Lung (tissue), 12 donors: Measurements from ENCODE around the gene DNAJC8. TPM values are rescaled to one million over a fixed set of nuclear protein-coding genes. Genes with fewer than 3 reads are reported as not detected.

Experiments
- ATAC-seq: fragments of 200-7000 bp; cut with Tn5 transposase; one replicate; pipeline ENCODE4 v1.9.1; 2020; ENCODE audit warnings: moderate number of reproducible peaks; ENCODE audit not compliant: insufficient read depth, low FRiP score
- DNase-seq, 3 donors: peaks; one replicate each; pipeline ENCODE4 v3.0.0-alpha.2; 2013 to 2017
- H3K27ac ChIP-seq, 2 donors: one replicate each; pipeline ENCODE4 v1.5.1; 2013; ENCODE audit warnings: mild to moderate bottlenecking in 2 of 2, moderate library complexity in 2 of 2, control low read depth in 1 of 2, inconsistent platforms in 1 of 2, low read depth in 1 of 2, low read length in 1 of 2
- H3K27me3 ChIP-seq, 3 donors: one replicate each; pipeline ENCODE4 v1.5.1; 2013; ENCODE audit warnings: low read length in 2 of 3; ENCODE audit not compliant: control insufficient read depth in 3 of 3, insufficient read depth in 3 of 3
- H3K36me3 ChIP-seq, 4 donors: one replicate each; pipeline ENCODE4 v1.5.1; 2013; ENCODE audit warnings: low read length in 4 of 4, mild to moderate bottlenecking in 1 of 4, moderate library complexity in 1 of 4; ENCODE audit not compliant: control insufficient read depth in 4 of 4, insufficient read depth in 4 of 4
- H3K4me1 ChIP-seq, 5 donors: one replicate each; pipeline ENCODE4 v1.5.1; 2013; ENCODE audit warnings: low read length in 5 of 5, mild to moderate bottlenecking in 2 of 5, moderate library complexity in 1 of 5; ENCODE audit not compliant: control insufficient read depth in 5 of 5, insufficient read depth in 5 of 5
- H3K4me3 ChIP-seq: one replicate; pipeline ENCODE4 v1.5.1; 2013; ENCODE audit warnings: mild to moderate bottlenecking, control low read depth, moderate library complexity
- H3K9ac ChIP-seq, 2 donors: one replicate each; pipeline ENCODE4 v1.5.1; 2013; ENCODE audit warnings: low read length in 2 of 2, control low read depth in 1 of 2; ENCODE audit not compliant: insufficient read depth in 1 of 2
- H3K9me3 ChIP-seq, 4 donors: one replicate each; pipeline ENCODE4 v1.5.1; 2013; ENCODE audit warnings: low read length in 3 of 4, mild to moderate bottlenecking in 1 of 4, moderate library complexity in 1 of 4; ENCODE audit not compliant: control insufficient read depth in 4 of 4, insufficient read depth in 3 of 4
- WGBS, 2 donors: extraction: QIAGEN DNeasy Blood & Tissue Kit; methylation state at CpG; one replicate each; pipeline ENCODE4 v1.1.7; 2013; 5-methylcytosine and 5-hydroxymethylcytosine counted together
- polyA plus RNA-seq, 2 donors: library from polyadenylated mRNA; stranded (reverse); fragments of 200-250 nt; gene quantifications; one replicate each; pipeline ENCODE4 v1.2.1, GENCODE V29; 2013
- total RNA-seq, 2 donors: library from RNA; depleted of rRNA in 1 of 2; stranded (reverse); fragments of >200 nt in 1 of 2; gene quantifications; one replicate each; pipeline ENCODE4 v1.2.1, GENCODE V29; 2014 to 2021
- TF ChIP-seq, protein P1 (sequence below): IDR thresholded peaks from 2 replicates; pipeline ENCODE4 v1.5.1; 2012; ENCODE audit warnings: mild to moderate bottlenecking; ENCODE audit errors: control extremely low read depth, extremely low read depth
- donor health status: control.
- donor health status: control.
- donor health status: Bipolar disorder and iron deficiency.
- donor health status: healthy.
- donor health status: DM: yes; HTN: yes; CAD: no.

DNAJC8 gene
- total and polyA plus RNA-seq, 4 donors, result 38.9 to 84.0 (median 65.8) TPM

DNA sequence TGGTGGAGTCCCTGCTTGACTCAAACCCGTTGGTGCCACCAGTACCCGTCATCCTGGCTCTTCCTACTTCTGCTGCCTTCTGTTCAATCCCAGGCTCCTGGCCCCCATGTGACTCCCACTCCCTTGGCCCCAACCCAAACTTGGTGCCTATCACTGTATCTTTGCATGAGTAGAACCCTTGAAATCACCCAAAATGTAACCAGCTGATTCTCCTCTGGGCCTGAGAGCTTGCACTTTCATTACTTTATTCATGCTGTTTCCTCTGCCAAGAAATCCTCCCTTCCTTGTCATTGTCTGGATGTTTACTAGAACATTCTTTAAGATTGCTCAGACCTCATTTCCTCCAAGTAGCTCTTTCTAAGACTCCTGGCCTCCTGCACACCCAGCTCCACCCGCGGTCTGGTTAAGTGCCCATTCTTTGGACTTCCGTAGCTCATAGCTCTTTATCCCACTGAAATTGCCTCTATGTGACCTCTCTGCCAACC, 72.0 kb downstream of the DNAJC8 start:
- Histone ChIP-seq H3K9ac (no peak overlapping the region), H3K4me3 (no peak overlapping the region), H3K9me3 (peaks cover 0 to 2% (median 0%) of the 10 kb centered on the region in 4 donors), H3K36me3 (no peaks in the 10 kb centered on the region), H3K27me3 (no peaks in the 10 kb centered on the region), H3K27ac (peak overlapping the region; percentile 47 to 72), H3K4me1 (peaks cover 0 to 33% (median 5%) of the 10 kb centered on the region in 5 donors)
- WGBS, 2 donors, result 55 to 73% methylated on average over 5 of the region's 5 CpGs
- DNase-seq (peak in 2 of 3 donors; percentile 52 to 70), ATAC-seq (no peak)
- TF ChIP-seq, protein P1, sequence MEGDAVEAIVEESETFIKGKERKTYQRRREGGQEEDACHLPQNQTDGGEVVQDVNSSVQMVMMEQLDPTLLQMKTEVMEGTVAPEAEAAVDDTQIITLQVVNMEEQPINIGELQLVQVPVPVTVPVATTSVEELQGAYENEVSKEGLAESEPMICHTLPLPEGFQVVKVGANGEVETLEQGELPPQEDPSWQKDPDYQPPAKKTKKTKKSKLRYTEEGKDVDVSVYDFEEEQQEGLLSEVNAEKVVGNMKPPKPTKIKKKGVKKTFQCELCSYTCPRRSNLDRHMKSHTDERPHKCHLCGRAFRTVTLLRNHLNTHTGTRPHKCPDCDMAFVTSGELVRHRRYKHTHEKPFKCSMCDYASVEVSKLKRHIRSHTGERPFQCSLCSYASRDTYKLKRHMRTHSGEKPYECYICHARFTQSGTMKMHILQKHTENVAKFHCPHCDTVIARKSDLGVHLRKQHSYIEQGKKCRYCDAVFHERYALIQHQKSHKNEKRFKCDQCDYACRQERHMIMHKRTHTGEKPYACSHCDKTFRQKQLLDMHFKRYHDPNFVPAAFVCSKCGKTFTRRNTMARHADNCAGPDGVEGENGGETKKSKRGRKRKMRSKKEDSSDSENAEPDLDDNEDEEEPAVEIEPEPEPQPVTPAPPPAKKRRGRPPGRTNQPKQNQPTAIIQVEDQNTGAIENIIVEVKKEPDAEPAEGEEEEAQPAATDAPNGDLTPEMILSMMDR, result no peak

DNA sequence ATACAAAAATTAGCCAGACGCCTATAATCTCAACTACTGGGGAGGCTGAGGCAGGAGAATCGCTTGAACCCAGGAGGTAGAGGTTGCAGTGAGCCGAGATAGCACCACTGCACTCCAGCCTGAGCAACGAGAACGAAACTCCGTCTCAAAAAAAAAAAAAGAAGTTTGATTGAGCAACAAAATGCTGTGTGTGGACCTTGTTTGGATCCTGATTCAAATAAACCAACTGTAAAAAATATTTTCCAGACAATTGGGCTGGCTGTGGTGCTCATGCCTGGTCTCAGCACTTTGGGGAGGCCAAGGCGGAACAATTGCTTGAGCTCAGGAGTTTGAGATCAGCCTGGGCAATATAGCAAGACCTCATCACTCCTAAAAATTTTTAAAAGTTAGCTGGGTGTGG, 73.1 kb downstream of the DNAJC8 start:
- H3K36me3 ChIP-seq, result no peaks in the 10 kb centered on the region
- H3K4me1 ChIP-seq, result peaks cover 0 to 35% (median 5%) of the 10 kb centered on the region in 5 donors
- no peak overlapping the region for H3K27ac ChIP-seq
- TF ChIP-seq, protein P1, result no peak
- peaks cover 0 to 2% (median 0%) of the 10 kb centered on the region in 4 donors for H3K9me3 ChIP-seq
- H3K4me3 ChIP-seq, result no peak overlapping the region
- no peak overlapping the region for H3K9ac ChIP-seq
- 47 to 83% methylated on average over 7 of the region's 7 CpGs for WGBS, 2 donors
- ATAC-seq, result no peak
- H3K27me3 ChIP-seq, result no peaks in the 10 kb centered on the region
- DNase-seq, result no peak

DNA sequence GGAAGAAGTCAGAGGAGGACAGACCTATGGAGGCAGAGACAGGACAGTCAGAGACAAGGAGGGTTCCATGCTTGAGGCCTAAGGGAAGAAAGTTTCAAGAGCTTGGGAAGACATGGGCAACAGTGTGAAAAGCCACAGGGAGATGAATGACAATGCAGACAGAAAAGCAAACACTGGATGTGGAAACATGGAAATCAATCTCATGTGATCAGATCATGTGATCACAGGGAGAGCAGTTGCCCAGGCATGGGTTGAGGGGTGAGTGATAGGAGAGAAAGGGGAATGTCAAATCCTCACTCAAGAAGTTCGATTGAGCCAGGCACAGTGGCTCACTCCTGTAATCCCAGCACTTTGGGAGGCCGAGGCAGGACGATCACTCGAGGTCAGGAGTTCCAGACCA, 73.6 kb downstream of the DNAJC8 start:
- Histone ChIP-seq H3K36me3 (no peaks in the 10 kb centered on the region), H3K4me1 (peaks cover 0 to 33% (median 5%) of the 10 kb centered on the region in 5 donors), H3K27me3 (no peaks in the 10 kb centered on the region), H3K9ac (no peak overlapping the region), H3K9me3 (peaks cover 0 to 2% (median 0%) of the 10 kb centered on the region in 4 donors), H3K4me3 (no peak overlapping the region), H3K27ac (peak overlapping the region in 1 of 2 donors; percentile 39)
- WGBS, 2 donors, result 80 to 85% methylated on average over 4 of the region's 4 CpGs
- TF ChIP-seq, protein P1, result no peak
- ATAC-seq, result no peak
- no peak for DNase-seq

DNA sequence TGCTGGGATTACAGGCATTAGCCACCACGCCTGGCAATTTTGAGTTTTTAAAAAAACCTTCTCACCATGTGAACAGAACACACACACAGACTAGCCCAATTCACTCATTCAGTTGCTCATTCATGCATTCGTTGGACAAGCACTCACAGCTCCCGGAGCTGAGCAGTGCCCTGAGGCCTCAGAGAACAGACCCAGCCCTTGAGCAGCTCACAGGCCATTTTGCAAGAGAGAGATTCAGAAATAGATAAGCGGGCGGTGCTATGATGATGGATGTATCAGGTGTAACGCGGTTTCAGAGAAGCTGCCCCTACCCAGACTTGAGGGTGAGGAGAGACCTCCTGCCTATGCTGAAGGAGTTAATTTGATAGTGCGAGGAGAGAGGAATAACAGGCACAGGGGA, 74.9 kb downstream of the DNAJC8 start:
- H3K27ac ChIP-seq, result no peak overlapping the region
- DNase-seq (no peak), ATAC-seq (no peak)
- peaks cover 0 to 2% (median 0%) of the 10 kb centered on the region in 4 donors for H3K9me3 ChIP-seq
- no peak overlapping the region for H3K4me3 ChIP-seq
- H3K27me3 ChIP-seq, result no peaks in the 10 kb centered on the region
- 89 to 96% methylated on average over 8 of the region's 8 CpGs for WGBS, 2 donors
- no peaks in the 10 kb centered on the region for H3K36me3 ChIP-seq
- H3K9ac ChIP-seq, result no peak overlapping the region
- H3K4me1 ChIP-seq, result peaks cover 0 to 22% (median 0%) of the 10 kb centered on the region in 5 donors
- TF ChIP-seq, protein P1, result no peak
